ENCODE results near the gene TOLLIP. TPM values are rescaled to one million over a fixed set of nuclear protein-coding genes. Genes with fewer than 3 reads are reported as not detected.
"Not testable (repeated sequence)": the region's sequence is repeated elsewhere in the genome, so short reads cannot be mapped to it uniquely, and the experiment has no call there.

Gene TOLLIP
- polyA plus RNA-seq = 10 to 100 TPM; 40.5 to 47.8 (median 42.2) TPM

- Mint-ChIP-seq H3K4me3 (peak within 1 kb of the TSS; percentile 82 to 89 (median 89)), H3K4me1 (peaks cover 41 to 42% of the 10 kb centered on the region in 2 donors), H3K36me3 (no peaks in the 10 kb centered on the region), H3K27me3 (ENCODE audit: low read depth in 3 of 3) (peaks cover 17 to 19% (median 18%) of the 10 kb centered on the region in 3 donors), H3K27ac (peak within 1 kb of the TSS; percentile 91 to 97 (median 94)), H3K9me3 (no peaks in the 10 kb centered on the region)
- peak; percentile 99 to 100 (median 99) for DNase-seq
Measured at GRCh38 chr11:1309498-1310317, at the start of gene TOLLIP. Gene TOLLIP, minus strand, starts transcription at chr11:1309632. Its CDS starts 134 bp downstream, at chr11:1309498.

- not testable (repeated sequence) for H3K4me3 Mint-ChIP-seq, H3K9me3 Mint-ChIP-seq, H3K4me1 Mint-ChIP-seq, H3K27ac Mint-ChIP-seq, DNase-seq, H3K36me3 Mint-ChIP-seq
- peaks cover 1 to 10% (median 2%) of the 10 kb centered on the region in 3 donors for H3K27me3 Mint-ChIP-seq (ENCODE audit: low read depth in 3 of 3)
Measured at GRCh38 chr11:1358931-1359330, 49.5 kb upstream of the TOLLIP start.

- Mint-ChIP-seq H3K27ac (no peak overlapping the region), H3K36me3 (no peaks in the 10 kb centered on the region), H3K4me3 (no peak overlapping the region), H3K27me3 (ENCODE audit: low read depth in 3 of 3) (peaks cover 0 to 10% (median 2%) of the 10 kb centered on the region in 3 donors), H3K4me1 (no peaks in the 10 kb centered on the region), H3K9me3 (no peaks in the 10 kb centered on the region)
- no peak for DNase-seq
Measured at GRCh38 chr11:1358286-1358685, 48.9 kb upstream of the TOLLIP start.

GRCh38 chr11:1356478-1356960, 47.1 kb upstream of the TOLLIP start:
- Mint-ChIP-seq H3K27me3 (ENCODE audit: low read depth in 3 of 3) (peaks cover 0 to 7% (median 2%) of the 10 kb centered on the region in 3 donors), H3K4me3 (no peak overlapping the region), H3K9me3 (no peaks in the 10 kb centered on the region), H3K36me3 (no peaks in the 10 kb centered on the region), H3K4me1 (no peaks in the 10 kb centered on the region), H3K27ac (peak overlapping the region in 2 of 6 donors; percentile 23 to 34)
- DNase-seq = no peak

- no peak overlapping the region for H3K27ac Mint-ChIP-seq
- no peaks in the 10 kb centered on the region for H3K36me3 Mint-ChIP-seq
- DNase-seq = no peak
- no peak overlapping the region for H3K4me3 Mint-ChIP-seq
- peaks cover 0 to 6% (median 2%) of the 10 kb centered on the region in 3 donors for H3K27me3 Mint-ChIP-seq (ENCODE audit: low read depth in 3 of 3)
- H3K9me3 Mint-ChIP-seq = no peaks in the 10 kb centered on the region
- no peaks in the 10 kb centered on the region for H3K4me1 Mint-ChIP-seq
Measured at GRCh38 chr11:1356007-1356435, 46.6 kb upstream of the TOLLIP start.

GRCh38 chr11:1354125-1354938, 44.9 kb upstream of the TOLLIP start:
- peaks cover 0 to 6% (median 2%) of the 10 kb centered on the region in 3 donors for H3K27me3 Mint-ChIP-seq (ENCODE audit: low read depth in 3 of 3)
- H3K9me3 Mint-ChIP-seq = no peaks in the 10 kb centered on the region
- H3K36me3 Mint-ChIP-seq = no peaks in the 10 kb centered on the region
- no peak overlapping the region for H3K27ac Mint-ChIP-seq
- H3K4me3 Mint-ChIP-seq = no peak overlapping the region
- no peak for DNase-seq
- H3K4me1 Mint-ChIP-seq = no peaks in the 10 kb centered on the region

- H3K36me3 Mint-ChIP-seq = no peaks in the 10 kb centered on the region
- H3K4me1 Mint-ChIP-seq = no peaks in the 10 kb centered on the region
- no peak for DNase-seq
- no peak overlapping the region for H3K4me3 Mint-ChIP-seq
- H3K27me3 Mint-ChIP-seq (ENCODE audit: low read depth in 3 of 3) = peaks cover 0 to 6% (median 2%) of the 10 kb centered on the region in 3 donors
- H3K9me3 Mint-ChIP-seq = no peaks in the 10 kb centered on the region
- no peak overlapping the region for H3K27ac Mint-ChIP-seq
Measured at GRCh38 chr11:1353383-1354124, 44.1 kb upstream of the TOLLIP start.

- no peaks in the 10 kb centered on the region for H3K36me3 Mint-ChIP-seq
- no peaks in the 10 kb centered on the region for H3K4me1 Mint-ChIP-seq
- peaks cover 0 to 6% (median 2%) of the 10 kb centered on the region in 3 donors for H3K27me3 Mint-ChIP-seq (ENCODE audit: low read depth in 3 of 3)
- no peak overlapping the region for H3K27ac Mint-ChIP-seq
- no peak for DNase-seq
- H3K9me3 Mint-ChIP-seq = no peaks in the 10 kb centered on the region
- no peak overlapping the region for H3K4me3 Mint-ChIP-seq
Measured at GRCh38 chr11:1352696-1353382, 43.4 kb upstream of the TOLLIP start.

GRCh38 chr11:1351278-1351937, 42.0 kb upstream of the TOLLIP start:
- Mint-ChIP-seq H3K36me3 (no peaks in the 10 kb centered on the region), H3K4me1 (no peaks in the 10 kb centered on the region), H3K4me3 (no peak overlapping the region), H3K27ac (no peak overlapping the region), H3K9me3 (no peaks in the 10 kb centered on the region), H3K27me3 (ENCODE audit: low read depth in 3 of 3) (peaks cover 0 to 3% (median 2%) of the 10 kb centered on the region in 3 donors)
- DNase-seq = no peak

- H3K36me3 Mint-ChIP-seq = no peaks in the 10 kb centered on the region
- no peaks in the 10 kb centered on the region for H3K4me1 Mint-ChIP-seq
- no peak for DNase-seq
- peaks cover 0 to 2% (median 1%) of the 10 kb centered on the region in 3 donors for H3K27me3 Mint-ChIP-seq (ENCODE audit: low read depth in 3 of 3)
- no peak overlapping the region for H3K27ac Mint-ChIP-seq
- no peaks in the 10 kb centered on the region for H3K9me3 Mint-ChIP-seq
- H3K4me3 Mint-ChIP-seq = no peak overlapping the region
Measured at GRCh38 chr11:1350086-1350725, 40.8 kb upstream of the TOLLIP start.

- H3K4me1 Mint-ChIP-seq = no peaks in the 10 kb centered on the region
- H3K27me3 Mint-ChIP-seq (ENCODE audit: low read depth in 3 of 3) = peaks cover 0 to 3% (median 1%) of the 10 kb centered on the region in 3 donors
- H3K4me3 Mint-ChIP-seq = no peak overlapping the region
- no peak for DNase-seq
- H3K36me3 Mint-ChIP-seq = no peaks in the 10 kb centered on the region
- no peak overlapping the region for H3K27ac Mint-ChIP-seq
- H3K9me3 Mint-ChIP-seq = no peaks in the 10 kb centered on the region
Measured at GRCh38 chr11:1349327-1350041, 40.1 kb upstream of the TOLLIP start.

Data from immature natural killer cell (primary cell).